A549 (cell line): ENCODE measurements around the gene ABCC5. TPM values are rescaled to one million over a fixed set of nuclear protein-coding genes. Genes with fewer than 3 reads are reported as not detected.
"Not testable (repeated sequence)": the region's sequence is repeated elsewhere in the genome, so short reads cannot be mapped to it uniquely, and the experiment has no call there.

ENCODE experiments used
- ATAC-seq, 2 experiments: fragments of 200-7000 bp in 1 of 2; fragments of >200 bp in 1 of 2; cut with Nextera tagmentation in 1 of 2; cut with Tn5 transposase in 1 of 2; 3 replicates each; pipeline versions ENCODE4 v1.8.0 to v1.9.1; 2018 to 2020; ENCODE audit warnings: mild to moderate bottlenecking in 1 of 2, moderate library complexity in 1 of 2
- CTCF ChIA-PET: fragments of 300-600 bp; sonication (Branson Sonifier 250); formaldehyde crosslinking; extraction: SDS; loops from one replicate; lab custom pipeline; 2021; ENCODE audit warnings: antibody characterized with exemption, inconsistent platforms; lab: Yijun Ruan, JAX
- POLR2A ChIA-PET: fragments of 350-600 bp; formaldehyde crosslinking; extraction: SDS; loops from one replicate; lab custom pipeline; 2021; ENCODE audit warnings: antibody characterized with exemption, inconsistent platforms; lab: Yijun Ruan, JAX
- DNase-seq, 2 experiments: peaks; one replicate each; pipeline versions ENCODE4 v3.0.0 to v3.0.0-alpha.2; 2011 to 2016; ENCODE audit warnings: low read depth in 1 of 2, low spot score in 1 of 2
- FAIRE-seq: peaks from 2 replicates; lab custom pipeline; 2011; peaks lifted over from hg19 to GRCh38; lab: Jason Lieb, UNC
- H3K27ac ChIP-seq, 2 experiments: fragments of >200 bp; sonication (Bioruptor Twin); formaldehyde crosslinking; 3 replicates each; pipeline ENCODE4 v1.5.1; 2016 to 2017
- H3K4me1 ChIP-seq: fragments of >200 bp; sonication (Bioruptor Twin); formaldehyde crosslinking; 3 replicates; pipeline ENCODE4 v1.6.1; 2016
- H3K4me2 ChIP-seq: fragments of >200 bp; sonication (Bioruptor Twin); formaldehyde crosslinking; 3 replicates; pipeline ENCODE4 v1.6.1; 2016
- H3K4me3 ChIP-seq: fragments of >200 bp; sonication (Bioruptor Twin); formaldehyde crosslinking; 3 replicates; pipeline ENCODE4 v1.5.1; 2016
- H3K9me3 ChIP-seq: fragments of >200 bp; sonication (Bioruptor Twin); formaldehyde crosslinking; 3 replicates; pipeline ENCODE4 v1.6.1; 2016
- BCL3 ChIP-seq: fragments of >200 bp; sonication (Bioruptor Twin); formaldehyde crosslinking; IDR thresholded peaks from 3 replicates; pipeline ENCODE4 v1.6.1; 2016
- EHF ChIP-seq: fragments of 250-450 bp; sonication (Bioruptor Pico); IDR thresholded peaks from 2 replicates; pipeline ENCODE4 v1.5.0; 2020; ENCODE audit warnings: mild to moderate bottlenecking
- ESRRA ChIP-seq: fragments of 150-350 bp; IDR thresholded peaks from 2 replicates; pipeline ENCODE4 v1.6.1; 2014; ENCODE audit warnings: mild to moderate bottlenecking, low read length, borderline replicate concordance
- FOSL2 ChIP-seq, 2 experiments: fragments of 450-650 bp in 1 of 2; fragments of >200 bp in 1 of 2; sonication (Bioruptor Twin) in 1 of 2; formaldehyde crosslinking; IDR thresholded peaks; 2 replicates each; pipeline versions ENCODE4 v1.5.0 to v1.6.1; 2016 to 2020; ENCODE audit warnings: mild to moderate bottlenecking in 1 of 2, moderate library complexity in 1 of 2
- GATA3 ChIP-seq: IDR thresholded peaks from 2 replicates; pipeline ENCODE4 v1.6.1; 2012; ENCODE audit warnings: borderline replicate concordance
- HDAC2 ChIP-seq: fragments of 200-600 bp; sonication (generic); IDR thresholded peaks from 2 replicates; pipeline ENCODE4 v1.6.1; 2016
- HOXA7 ChIP-seq: fragments of 250-450 bp; sonication (Bioruptor Pico); IDR thresholded peaks from 2 replicates; pipeline ENCODE4 v1.5.0; 2020; ENCODE audit warnings: mild to moderate bottlenecking, moderate library complexity
- HOXB13 ChIP-seq: fragments of 250-450 bp; sonication (Bioruptor Pico); IDR thresholded peaks from 2 replicates; pipeline ENCODE4 v1.5.0; 2020; ENCODE audit warnings: low read depth, mild to moderate bottlenecking, moderate library complexity
- HOXB5 ChIP-seq: fragments of 250-450 bp; sonication (Bioruptor Pico); IDR thresholded peaks from 2 replicates; pipeline ENCODE4 v1.5.0; 2020; ENCODE audit warnings: mild to moderate bottlenecking, moderate library complexity
- KDM1A ChIP-seq: fragments of 200-600 bp; sonication (generic); IDR thresholded peaks from 2 replicates; pipeline ENCODE4 v1.6.1; 2016; ENCODE audit warnings: low read depth, mild to moderate bottlenecking
- MAFK ChIP-seq: fragments of 450-650 bp; IDR thresholded peaks from 2 replicates; pipeline ENCODE4 v1.6.1; 2014; ENCODE audit not compliant: partially characterized antibody
- NFE2L2 ChIP-seq: fragments of 150-350 bp; conservative IDR thresholded peaks from 2 replicates; pipeline ENCODE4 v1.6.1; 2014; ENCODE audit warnings: low read length
- NPAS2 ChIP-seq: fragments of 250-450 bp; sonication (Bioruptor Pico); IDR thresholded peaks from 2 replicates; pipeline ENCODE4 v1.8.0; 2022; ENCODE audit warnings: mild to moderate bottlenecking, moderate library complexity, borderline replicate concordance
- POLR2A ChIP-seq: IDR thresholded peaks from 2 replicates; pipeline ENCODE4 v1.6.1; 2012; ENCODE audit warnings: mild to moderate bottlenecking, low read length
- RFX5 ChIP-seq: fragments of 450-650 bp; IDR thresholded peaks from 2 replicates; pipeline ENCODE4 v1.7.1; 2014; ENCODE audit warnings: antibody characterized with exemption, mild to moderate bottlenecking, moderate library complexity
- RNF2 ChIP-seq: fragments of 200-600 bp; sonication (generic); IDR thresholded peaks from 2 replicates; pipeline ENCODE4 v1.6.1; 2016; ENCODE audit warnings: low read depth, mild to moderate bottlenecking, antibody characterized with exemption, moderate library complexity, borderline replicate concordance
- TFCP2L1 ChIP-seq: fragments of 250-450 bp; sonication (Bioruptor Pico); IDR thresholded peaks from 2 replicates; pipeline ENCODE4 v1.5.0; 2021; ENCODE audit warnings: mild to moderate bottlenecking
- WGBS: methylation state at CpG from one replicate; pipeline ENCODE4 v1.1.6; 2017; ENCODE audit errors: missing lambda C conversion rate; 5-methylcytosine and 5-hydroxymethylcytosine counted together
- polyA plus RNA-seq, 4 experiments: library from polyadenylated mRNA; depleted of rRNA in 3 of 4; stranded (reverse); fragments of >200 nt; fragmentation: RNase III in 1 of 4; extraction: RNeasy Plus Mini Kit Qiagen cat#74134 plus additional on column Dnase treatment in 1 of 4; gene quantifications; 2 replicates in 3 of 4; 3 replicates in 1 of 4; pipeline ENCODE4 v1.2.3, GENCODE V29; 2011 to 2017
- TF ChIP-seq, protein P1 (sequence below): IDR thresholded peaks from 2 replicates; pipeline ENCODE4 v1.6.1; 2012; ENCODE audit warnings: low read depth, borderline replicate concordance

The ABCC5 gene
- polyA plus RNA-seq, 2 of the 4 experiments (the other 2 are of a cell fraction) = 14.2 to 20.7 TPM

- TF ChIP-seq, protein P1, sequence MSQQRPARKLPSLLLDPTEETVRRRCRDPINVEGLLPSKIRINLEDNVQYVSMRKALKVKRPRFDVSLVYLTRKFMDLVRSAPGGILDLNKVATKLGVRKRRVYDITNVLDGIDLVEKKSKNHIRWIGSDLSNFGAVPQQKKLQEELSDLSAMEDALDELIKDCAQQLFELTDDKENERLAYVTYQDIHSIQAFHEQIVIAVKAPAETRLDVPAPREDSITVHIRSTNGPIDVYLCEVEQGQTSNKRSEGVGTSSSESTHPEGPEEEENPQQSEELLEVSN = no peak
- no peak for TF ChIP-seq POLR2A
Observed at GRCh38 chr3:184008161-184008560, 9.5 kb downstream of the ABCC5 start (continued).

DNA sequence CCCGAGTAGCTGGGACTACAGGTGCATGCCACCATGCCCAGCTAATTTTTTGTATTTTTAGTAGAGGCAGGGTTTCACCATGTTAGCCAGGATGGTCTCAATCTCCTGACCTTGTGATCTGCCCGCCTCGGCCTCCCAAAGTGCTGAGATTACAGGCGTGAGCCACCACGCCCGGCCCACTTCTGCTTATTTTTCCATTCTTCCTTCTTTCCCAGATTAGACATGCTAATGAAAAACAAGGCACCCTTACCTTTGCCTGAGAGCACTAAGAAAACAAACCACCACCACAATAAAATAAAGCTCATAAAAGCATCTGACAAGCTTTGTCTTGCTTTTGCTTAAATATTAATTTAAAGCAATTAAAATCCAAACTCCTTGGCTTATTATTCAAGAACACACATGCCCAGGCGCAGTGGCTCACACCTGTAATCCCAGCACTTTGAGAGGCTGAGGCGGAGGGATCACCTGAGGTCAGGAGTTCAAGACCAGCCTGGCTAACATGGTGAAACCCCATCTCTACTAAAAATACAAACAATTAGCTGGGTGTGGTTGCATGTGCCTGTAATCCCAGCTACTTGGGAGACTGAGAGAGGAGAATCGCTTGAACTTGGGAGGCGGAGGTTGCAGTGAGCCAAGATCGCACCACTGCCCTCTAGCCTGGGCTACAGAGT, 10.4 kb downstream of the ABCC5 start:
- H3K4me2 ChIP-seq, POLR2A ChIA-PET, H3K27ac ChIP-seq, H3K9me3 ChIP-seq, ATAC-seq, FAIRE-seq, DNase-seq, H3K4me3 ChIP-seq: not testable (repeated sequence)
- 95% methylated on average over 11 of the region's 11 CpGs for WGBS
- H3K4me1 ChIP-seq = peaks cover 11% of the 10 kb centered on the region
- CTCF ChIA-PET = interaction anchor here (1.0 to 1.9 kb wide), 2 partner anchors 9 to 10 kb away, joined by 7 to 8 read pairs; partner anchors contain the start of gene ABCC5

DNA sequence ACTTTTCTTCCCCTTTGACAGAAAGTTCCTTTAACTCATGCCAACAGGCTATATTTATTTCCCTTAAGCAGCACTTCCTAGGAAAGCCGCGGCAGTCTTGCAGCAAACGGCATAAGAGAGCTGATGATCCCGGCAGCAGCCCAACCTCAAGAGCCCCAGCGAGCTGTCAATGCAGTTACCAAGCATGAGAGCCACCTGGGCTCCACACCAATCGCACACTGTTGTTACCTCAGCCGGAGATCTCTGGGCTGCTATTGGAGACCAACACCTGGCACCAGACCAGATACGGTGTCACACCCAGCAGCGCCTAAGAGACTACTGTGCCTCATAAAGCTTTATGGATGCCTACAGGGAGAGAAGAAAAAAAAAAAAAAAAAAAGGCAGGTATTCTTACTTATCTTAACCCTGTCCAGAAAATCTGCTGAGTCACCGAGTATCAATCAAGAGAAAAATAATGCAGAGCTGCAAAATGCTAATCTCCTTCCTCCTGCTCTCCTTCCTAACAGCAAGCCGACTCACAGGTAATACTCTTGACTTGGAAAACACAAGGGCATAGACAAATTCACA, 11.7 kb downstream of the ABCC5 start:
- no peak for FAIRE-seq
- TF ChIP-seq MAFK (peak; percentile 95), NFE2L2 (peak; percentile 92), HOXB13 (CRISPR knock-in tag) (no peak)
- ATAC-seq = peak in 1 of 2 experiments; percentile 59; a peak in 3 of 6 replicates
- Histone ChIP-seq H3K27ac (peak overlapping the region; percentile 69 to 78), H3K9me3 (no peaks in the 10 kb centered on the region), H3K4me2 (peak overlapping the region; percentile 46), H3K4me3 (no peak overlapping the region), H3K4me1 (peaks cover 11% of the 10 kb centered on the region)
- WGBS = 74% methylated on average over 11 of the region's 11 CpGs
- DNase-seq = peak in 1 of 2 experiments; percentile 24
- POLR2A ChIA-PET = no interaction called here
- CTCF ChIA-PET = interaction anchor here (0.8 to 1.9 kb wide), 4 partner anchors 10 to 111 kb away, joined by 3 to 7 read pairs (median 4); partner anchors contain the start of gene ABCC5

DNA sequence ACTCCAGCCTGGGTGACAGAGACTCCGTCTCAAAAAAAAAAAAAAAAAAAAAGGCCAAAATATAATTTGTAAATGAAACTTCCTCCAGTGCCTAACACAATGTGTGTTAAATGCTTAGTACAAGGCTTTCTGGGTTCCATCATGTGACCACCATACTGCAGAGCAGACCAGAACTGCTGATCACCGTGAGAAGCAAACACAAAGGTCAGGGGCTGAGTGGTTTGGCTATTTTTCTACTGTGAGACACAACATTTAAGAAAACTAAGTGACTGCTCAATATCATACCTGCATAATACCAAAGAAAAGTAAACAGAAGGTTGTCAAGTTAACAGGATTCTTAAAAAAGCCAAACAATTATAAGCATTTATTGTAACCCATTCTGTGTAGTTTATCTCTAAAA, 13.2 kb downstream of the ABCC5 start:
- FAIRE-seq = no peak
- Histone ChIP-seq H3K27ac (no peak overlapping the region), H3K9me3 (no peaks in the 10 kb centered on the region), H3K4me2 (no peak overlapping the region)
- 100% methylated on average over 2 of the region's 2 CpGs for WGBS
- CTCF ChIA-PET = no interaction called here
- POLR2A ChIA-PET = no interaction called here
- no peak for DNase-seq
- no peak for ATAC-seq
- TF ChIP-seq BCL3 = no peak
- no peak for TF ChIP-seq ESRRA
- TF ChIP-seq HDAC2 = no peak
- TF ChIP-seq GATA3 = no peak
- TF ChIP-seq HOXA7 (CRISPR knock-in tag) = no peak
- no peak for TF ChIP-seq KDM1A
- no peak for TF ChIP-seq EHF
- no peak for TF ChIP-seq HOXB5 (CRISPR knock-in tag)
- TF ChIP-seq TFCP2L1 (CRISPR knock-in tag) = no peak
- TF ChIP-seq RNF2 = no peak
- no peak for TF ChIP-seq NPAS2 (CRISPR knock-in tag)
- no peak for TF ChIP-seq RFX5
- no peak for TF ChIP-seq FOSL2 (IDR thresholded peaks at IDR 0.05)
- no peak for TF ChIP-seq FOSL2 (CRISPR knock-in tag; IDR thresholded peaks at IDR 0.05)
- TF ChIP-seq, all 56 proteins: peak for 0
- peaks cover 11% of the 10 kb centered on the region for H3K4me1 ChIP-seq
- H3K4me3 ChIP-seq = no peak overlapping the region
